DND-41 (cell line): ENCODE measurements around the gene DPM1.

Experiments used
- EZH2 ChIP-seq: IDR thresholded peaks from 3 replicates; pipeline ENCODE4 v1.6.1; 2012; ENCODE audit warnings: borderline replicate concordance, low read depth, mild to moderate bottlenecking, moderate library complexity, low read length, inconsistent platforms; ENCODE audit not compliant: severe bottlenecking
- TF ChIP-seq, protein P1 (sequence below): IDR thresholded peaks from 2 replicates; pipeline ENCODE4 v1.5.1; 2012; ENCODE audit warnings: borderline replicate concordance, low read length, moderate library complexity, mild to moderate bottlenecking; ENCODE audit not compliant: poor library complexity, severe bottlenecking; ENCODE audit errors: extremely low read depth

GRCh38 chr20:50969912-50970311 lies 11.6 kb upstream of the DPM1 start:
- TF ChIP-seq, protein P1, sequence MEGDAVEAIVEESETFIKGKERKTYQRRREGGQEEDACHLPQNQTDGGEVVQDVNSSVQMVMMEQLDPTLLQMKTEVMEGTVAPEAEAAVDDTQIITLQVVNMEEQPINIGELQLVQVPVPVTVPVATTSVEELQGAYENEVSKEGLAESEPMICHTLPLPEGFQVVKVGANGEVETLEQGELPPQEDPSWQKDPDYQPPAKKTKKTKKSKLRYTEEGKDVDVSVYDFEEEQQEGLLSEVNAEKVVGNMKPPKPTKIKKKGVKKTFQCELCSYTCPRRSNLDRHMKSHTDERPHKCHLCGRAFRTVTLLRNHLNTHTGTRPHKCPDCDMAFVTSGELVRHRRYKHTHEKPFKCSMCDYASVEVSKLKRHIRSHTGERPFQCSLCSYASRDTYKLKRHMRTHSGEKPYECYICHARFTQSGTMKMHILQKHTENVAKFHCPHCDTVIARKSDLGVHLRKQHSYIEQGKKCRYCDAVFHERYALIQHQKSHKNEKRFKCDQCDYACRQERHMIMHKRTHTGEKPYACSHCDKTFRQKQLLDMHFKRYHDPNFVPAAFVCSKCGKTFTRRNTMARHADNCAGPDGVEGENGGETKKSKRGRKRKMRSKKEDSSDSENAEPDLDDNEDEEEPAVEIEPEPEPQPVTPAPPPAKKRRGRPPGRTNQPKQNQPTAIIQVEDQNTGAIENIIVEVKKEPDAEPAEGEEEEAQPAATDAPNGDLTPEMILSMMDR: no peak
- no peak for TF ChIP-seq EZH2
